Prostate gland (tissue), 2 donors: Measurements from ENCODE around the gene PSEN1.

ENCODE experiments used
- POLR2A ChIP-seq: fragments of 450-650 bp; IDR thresholded peaks from one replicate; pipeline ENCODE4 v1.6.1; 2016; ENCODE audit warnings: antibody characterized with exemption, mild to moderate bottlenecking
- POLR2AphosphoS5 ChIP-seq: sonication (generic); formaldehyde crosslinking; IDR thresholded peaks from one replicate; pipeline ENCODE4 v1.6.1; 2017; ENCODE audit warnings: antibody characterized with exemption
- TF ChIP-seq, protein P1 (sequence below), 4 experiments: fragments of 200-600 bp in 2 of 4; fragments of 450-650 bp in 2 of 4; sonication (generic) in 2 of 4; IDR thresholded peaks; 1 replicate in 3 of 4; 2 replicates in 1 of 4; pipeline ENCODE4 v1.5.1; 2016 to 2019; ENCODE audit warnings: antibody characterized with exemption in 4 of 4, mild to moderate bottlenecking in 2 of 4, moderate library complexity in 2 of 4

- TF ChIP-seq, protein P1, sequence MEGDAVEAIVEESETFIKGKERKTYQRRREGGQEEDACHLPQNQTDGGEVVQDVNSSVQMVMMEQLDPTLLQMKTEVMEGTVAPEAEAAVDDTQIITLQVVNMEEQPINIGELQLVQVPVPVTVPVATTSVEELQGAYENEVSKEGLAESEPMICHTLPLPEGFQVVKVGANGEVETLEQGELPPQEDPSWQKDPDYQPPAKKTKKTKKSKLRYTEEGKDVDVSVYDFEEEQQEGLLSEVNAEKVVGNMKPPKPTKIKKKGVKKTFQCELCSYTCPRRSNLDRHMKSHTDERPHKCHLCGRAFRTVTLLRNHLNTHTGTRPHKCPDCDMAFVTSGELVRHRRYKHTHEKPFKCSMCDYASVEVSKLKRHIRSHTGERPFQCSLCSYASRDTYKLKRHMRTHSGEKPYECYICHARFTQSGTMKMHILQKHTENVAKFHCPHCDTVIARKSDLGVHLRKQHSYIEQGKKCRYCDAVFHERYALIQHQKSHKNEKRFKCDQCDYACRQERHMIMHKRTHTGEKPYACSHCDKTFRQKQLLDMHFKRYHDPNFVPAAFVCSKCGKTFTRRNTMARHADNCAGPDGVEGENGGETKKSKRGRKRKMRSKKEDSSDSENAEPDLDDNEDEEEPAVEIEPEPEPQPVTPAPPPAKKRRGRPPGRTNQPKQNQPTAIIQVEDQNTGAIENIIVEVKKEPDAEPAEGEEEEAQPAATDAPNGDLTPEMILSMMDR (IDR thresholded peaks at IDR 0.05) = no peak
- TF ChIP-seq POLR2A = no peak
- TF ChIP-seq POLR2AphosphoS5 = no peak
These were observed 67.2 kb downstream of the PSEN1 start for GRCh38 chr14:73203527-73203926.
